Kidney epithelial cell (primary cell): ENCODE measurements around the gene NDUFB2. TPM values are rescaled to one million over a fixed set of nuclear protein-coding genes. Genes with fewer than 3 reads are reported as not detected.

Experiments used
- DNase-seq: peaks from one replicate; pipeline ENCODE4 v3.0.0-alpha.2; 2010; ENCODE audit warnings: low read depth
- H3K27me3 ChIP-seq: 2 replicates; pipeline ENCODE4 v1.6.0; 2011; ENCODE audit warnings: low read length; ENCODE audit not compliant: control insufficient read depth, insufficient read depth
- H3K36me3 ChIP-seq: 2 replicates; pipeline ENCODE4 v1.5.1; 2011; ENCODE audit warnings: low read length; ENCODE audit not compliant: control insufficient read depth, insufficient read depth
- H3K4me3 ChIP-seq: 2 replicates; pipeline ENCODE4 v1.5.1; 2011; ENCODE audit warnings: low read depth, mild to moderate bottlenecking, control low read depth, low read length
- total RNA-seq: library from RNA; depleted of rRNA; stranded (reverse); fragments of >200 nt; gene quantifications from 2 replicates; pipeline ENCODE4 v1.2.3, GENCODE V29; 2015
- TF ChIP-seq, protein P1 (sequence below): IDR thresholded peaks from 2 replicates; pipeline ENCODE4 v1.5.1; 2011; ENCODE audit warnings: mild to moderate bottlenecking, moderate library complexity, low read length, control low read depth, inconsistent platforms; ENCODE audit not compliant: insufficient read depth, poor library complexity, severe bottlenecking

The NDUFB2 gene
- total RNA-seq = 213 and 221 TPM in 2 replicates

DNA sequence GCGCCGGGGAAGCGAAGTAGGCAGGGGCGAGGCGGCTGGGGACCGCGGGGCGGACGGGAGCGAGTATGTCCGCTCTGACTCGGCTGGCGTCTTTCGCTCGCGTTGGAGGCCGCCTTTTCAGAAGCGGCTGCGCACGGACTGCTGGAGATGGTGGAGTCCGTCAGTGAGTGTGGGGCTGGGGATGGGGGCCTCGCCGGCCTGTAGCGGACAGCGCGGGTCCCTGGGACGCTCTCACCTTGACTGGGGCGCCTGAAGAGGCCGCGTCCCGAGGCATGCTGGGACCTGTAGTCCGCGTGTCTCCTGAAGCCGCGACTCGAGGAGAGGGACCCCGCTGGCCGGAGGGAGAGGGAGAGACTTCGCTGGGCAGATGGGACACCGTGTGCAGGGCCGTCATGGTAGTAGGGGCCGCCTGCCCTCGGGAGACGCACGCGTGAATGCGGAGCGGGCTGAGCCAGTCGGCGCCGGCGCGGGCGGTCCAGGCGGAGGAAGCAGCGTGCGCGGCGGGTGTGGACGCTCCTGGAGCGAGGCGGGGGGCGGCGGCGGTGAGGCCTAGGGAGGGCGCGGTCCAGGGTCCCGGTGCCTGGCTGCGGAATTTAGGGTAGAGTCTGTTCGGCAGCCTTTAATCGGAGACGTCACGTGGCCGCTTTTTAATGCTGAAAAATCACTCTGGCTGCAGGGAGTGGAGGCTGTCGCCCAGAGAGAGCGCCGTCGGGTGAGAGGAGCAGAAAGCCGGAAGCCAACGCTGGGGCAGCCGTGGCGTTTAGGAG lies at the start of gene NDUFB2:
NDUFB2 (plus strand) TSS at position 29 of the 767 bp plus-strand sequence; CDS start at position 66, 37 bp downstream.
- Histone ChIP-seq H3K27me3 (no peaks in the 10 kb centered on the region), H3K36me3 (no peaks in the 10 kb centered on the region), H3K4me3 (peak within 1 kb of the TSS; percentile 100)
- peak; percentile 43 for DNase-seq
- TF ChIP-seq, protein P1, sequence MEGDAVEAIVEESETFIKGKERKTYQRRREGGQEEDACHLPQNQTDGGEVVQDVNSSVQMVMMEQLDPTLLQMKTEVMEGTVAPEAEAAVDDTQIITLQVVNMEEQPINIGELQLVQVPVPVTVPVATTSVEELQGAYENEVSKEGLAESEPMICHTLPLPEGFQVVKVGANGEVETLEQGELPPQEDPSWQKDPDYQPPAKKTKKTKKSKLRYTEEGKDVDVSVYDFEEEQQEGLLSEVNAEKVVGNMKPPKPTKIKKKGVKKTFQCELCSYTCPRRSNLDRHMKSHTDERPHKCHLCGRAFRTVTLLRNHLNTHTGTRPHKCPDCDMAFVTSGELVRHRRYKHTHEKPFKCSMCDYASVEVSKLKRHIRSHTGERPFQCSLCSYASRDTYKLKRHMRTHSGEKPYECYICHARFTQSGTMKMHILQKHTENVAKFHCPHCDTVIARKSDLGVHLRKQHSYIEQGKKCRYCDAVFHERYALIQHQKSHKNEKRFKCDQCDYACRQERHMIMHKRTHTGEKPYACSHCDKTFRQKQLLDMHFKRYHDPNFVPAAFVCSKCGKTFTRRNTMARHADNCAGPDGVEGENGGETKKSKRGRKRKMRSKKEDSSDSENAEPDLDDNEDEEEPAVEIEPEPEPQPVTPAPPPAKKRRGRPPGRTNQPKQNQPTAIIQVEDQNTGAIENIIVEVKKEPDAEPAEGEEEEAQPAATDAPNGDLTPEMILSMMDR = no peak

DNA sequence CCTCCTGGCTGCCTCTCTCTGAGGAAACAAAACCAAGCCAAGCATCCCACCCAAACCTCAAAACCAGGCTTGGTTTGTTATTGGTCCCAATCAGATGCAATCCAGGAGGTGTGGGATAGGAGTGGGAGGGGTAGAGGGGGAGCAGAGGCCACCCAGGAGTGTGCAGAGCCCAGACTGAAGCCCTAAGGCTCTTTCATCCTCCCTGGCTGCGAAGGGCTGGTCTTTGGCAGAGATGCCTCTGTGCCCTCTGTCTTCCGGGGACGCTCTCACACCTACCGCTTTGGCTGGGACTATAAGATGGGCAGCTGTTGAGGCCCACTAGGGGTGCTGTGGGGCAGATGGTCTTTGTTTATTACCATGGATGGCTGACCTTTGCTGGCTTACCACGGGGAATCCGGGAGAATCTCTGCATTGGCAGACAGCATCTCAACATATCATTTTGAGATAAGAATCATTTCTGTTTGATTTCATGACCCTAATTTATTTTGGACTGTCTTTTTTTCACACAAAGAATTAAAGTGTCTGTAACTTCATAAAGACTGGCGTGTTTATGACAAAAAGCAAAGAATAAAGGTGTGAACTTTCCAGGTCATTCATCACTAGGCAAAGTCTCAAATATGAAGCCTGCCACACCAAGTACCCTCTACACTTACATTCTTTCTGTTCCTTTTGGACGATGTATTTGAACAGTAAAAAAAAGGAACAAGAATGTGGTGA lies 49.4 kb upstream of the NDUFB2 start:
- DNase-seq = no peak
- no peaks in the 10 kb centered on the region for H3K27me3 ChIP-seq
- H3K4me3 ChIP-seq = no peak overlapping the region
- H3K36me3 ChIP-seq = no peaks in the 10 kb centered on the region
- TF ChIP-seq, protein P1 = peak; percentile 84

DNA sequence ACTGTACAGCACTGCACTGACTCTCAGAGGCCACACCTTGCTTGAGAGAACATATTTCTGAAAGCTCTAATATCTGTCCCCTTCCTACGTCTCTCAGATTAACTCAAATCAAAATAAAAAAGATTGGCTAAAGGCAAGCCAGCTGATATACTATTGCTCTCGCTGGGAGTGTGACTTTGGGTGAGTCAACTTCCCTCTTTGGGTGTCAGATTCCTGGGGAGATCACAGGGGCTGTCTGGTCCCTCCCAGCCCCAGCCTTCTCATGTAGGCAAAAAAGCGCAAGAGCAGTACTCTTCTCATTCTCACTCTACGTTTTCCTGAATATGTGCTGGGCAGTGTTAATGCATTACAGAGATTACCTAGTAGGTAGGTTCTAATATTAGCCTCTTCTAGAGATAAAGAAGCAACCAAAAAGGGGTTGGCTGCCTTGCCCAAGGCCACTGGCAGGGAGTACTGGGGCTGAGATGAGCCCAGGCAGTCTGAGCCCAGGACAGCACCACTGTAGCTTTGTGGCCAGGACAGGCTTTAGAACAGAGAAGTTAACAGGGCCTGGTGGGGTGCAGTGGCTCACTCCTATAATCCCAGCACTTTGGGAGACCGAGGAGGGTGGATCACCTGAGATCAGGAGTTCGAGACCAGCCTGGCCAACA lies 46.8 kb upstream of the NDUFB2 start:
- Histone ChIP-seq H3K36me3 (no peaks in the 10 kb centered on the region), H3K27me3 (no peaks in the 10 kb centered on the region), H3K4me3 (no peak overlapping the region)
- no peak for DNase-seq
- TF ChIP-seq, protein P1 = no peak

DNA sequence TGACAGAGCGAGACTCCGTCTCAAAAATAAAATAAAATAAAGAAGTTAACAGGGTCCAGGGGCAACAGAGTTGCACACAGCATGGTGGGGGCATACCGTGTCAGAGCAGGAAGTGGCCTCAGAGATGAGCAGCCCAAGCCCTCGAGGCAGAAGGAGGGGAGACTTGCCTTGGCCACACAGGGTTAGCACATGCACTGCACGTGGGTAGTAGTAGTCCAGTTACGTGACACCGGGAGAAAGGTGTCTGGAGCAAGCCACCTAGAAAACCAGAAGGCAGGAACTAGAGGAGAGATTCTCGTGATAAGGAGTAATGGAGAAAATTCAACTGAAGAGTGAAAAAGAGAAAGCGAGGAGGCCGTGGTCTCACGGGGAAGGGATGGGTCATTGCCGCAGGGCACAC lies 46.1 kb upstream of the NDUFB2 start:
- TF ChIP-seq, protein P1 = no peak
- no peak for DNase-seq
- Histone ChIP-seq H3K27me3 (no peaks in the 10 kb centered on the region), H3K36me3 (no peaks in the 10 kb centered on the region), H3K4me3 (no peak overlapping the region)

GRCh38 chr7:140653319-140654108 lies 43.0 kb upstream of the NDUFB2 start:
- no peak overlapping the region for H3K4me3 ChIP-seq
- TF ChIP-seq, protein P1 = peak; percentile 79
- no peak for DNase-seq
- no peaks in the 10 kb centered on the region for H3K27me3 ChIP-seq
- no peaks in the 10 kb centered on the region for H3K36me3 ChIP-seq
